H9 (cell line): ENCODE measurements around the gene POMT2. TPM values are rescaled to one million over a fixed set of nuclear protein-coding genes. Genes with fewer than 3 reads are reported as not detected.

Source experiments
- DNase-seq: peaks from one replicate; pipeline ENCODE4 v3.0.0-alpha.2; 2017
- H2AFZ ChIP-seq: one replicate; pipeline ENCODE4 v1.6.1; 2013; ENCODE audit warnings: mild to moderate bottlenecking, low read length, control low read depth, moderate library complexity
- H2AK5ac ChIP-seq: 2 replicates; pipeline ENCODE4 v1.6.1; 2013; ENCODE audit warnings: low read length, control low read depth, mixed read lengths; ENCODE audit not compliant: insufficient read length
- H2BK120ac ChIP-seq: one replicate; pipeline ENCODE4 v1.6.1; 2013; ENCODE audit warnings: low read depth, mild to moderate bottlenecking, low read length, control low read depth, inconsistent platforms; ENCODE audit not compliant: poor library complexity, severe bottlenecking
- H2BK12ac ChIP-seq: 2 replicates; pipeline ENCODE4 v1.6.1; 2013; ENCODE audit warnings: low read length, control low read depth, mixed read lengths, low read depth; ENCODE audit not compliant: insufficient read length
- H2BK15ac ChIP-seq: 2 replicates; pipeline ENCODE4 v1.6.1; 2013; ENCODE audit warnings: low read depth, low read length, control low read depth
- H2BK20ac ChIP-seq: one replicate; pipeline ENCODE4 v1.6.1; 2013; ENCODE audit warnings: low read depth, mild to moderate bottlenecking, low read length, control low read depth, inconsistent platforms; ENCODE audit not compliant: poor library complexity, severe bottlenecking
- H2BK5ac ChIP-seq: 2 replicates; pipeline ENCODE4 v1.6.1; 2013; ENCODE audit warnings: low read length, control low read depth, mixed read lengths; ENCODE audit not compliant: insufficient read length
- H3K14ac ChIP-seq: 2 replicates; pipeline ENCODE4 v1.6.1; 2013; ENCODE audit warnings: low read length, control low read depth; ENCODE audit not compliant: insufficient read depth
- H3K18ac ChIP-seq: 2 replicates; pipeline ENCODE4 v1.6.1; 2013; ENCODE audit warnings: low read depth, mild to moderate bottlenecking, mixed read lengths, low read length, control low read depth; ENCODE audit not compliant: insufficient read length
- H3K23ac ChIP-seq: 2 replicates; pipeline ENCODE4 v1.6.1; 2013; ENCODE audit warnings: low read length, control low read depth, mixed read lengths, low read depth; ENCODE audit not compliant: insufficient read length
- H3K23me2 ChIP-seq: 2 replicates; pipeline ENCODE4 v1.6.1; 2013; ENCODE audit warnings: low read depth, mild to moderate bottlenecking, mixed read lengths, low read length, control low read depth; ENCODE audit not compliant: insufficient read length, poor library complexity, severe bottlenecking
- H3K27ac ChIP-seq: 2 replicates; pipeline ENCODE4 v1.5.1; 2013; ENCODE audit warnings: low read length, control low read depth, mixed read lengths, low read depth; ENCODE audit not compliant: insufficient read length
- H3K27me3 ChIP-seq: 2 replicates; pipeline ENCODE4 v1.6.1; 2013; ENCODE audit warnings: low read length, control low read depth, inconsistent platforms; ENCODE audit not compliant: insufficient read depth
- H3K4ac ChIP-seq: 2 replicates; pipeline ENCODE4 v1.6.1; 2013; ENCODE audit warnings: low read depth, mild to moderate bottlenecking, control low read depth, inconsistent platforms, low read length, moderate library complexity
- H3K4me1 ChIP-seq: 2 replicates; pipeline ENCODE4 v1.6.1; 2013; ENCODE audit warnings: low read length, control low read depth, inconsistent platforms; ENCODE audit not compliant: insufficient read depth
- H3K4me2 ChIP-seq: 2 replicates; pipeline ENCODE4 v1.6.1; 2013; ENCODE audit warnings: low read length, control low read depth, mixed read lengths; ENCODE audit not compliant: insufficient read length, insufficient read depth
- H3K56ac ChIP-seq: 2 replicates; pipeline ENCODE4 v1.6.1; 2013; ENCODE audit warnings: low read depth, mild to moderate bottlenecking, mixed read lengths, low read length, control low read depth; ENCODE audit not compliant: insufficient read length
- H3K79me1 ChIP-seq: 2 replicates; pipeline ENCODE4 v1.6.1; 2013; ENCODE audit warnings: low read depth, mild to moderate bottlenecking, moderate library complexity, low read length, control low read depth, inconsistent platforms; ENCODE audit not compliant: insufficient read depth, poor library complexity, severe bottlenecking
- H3K79me2 ChIP-seq: 2 replicates; pipeline ENCODE4 v1.6.1; 2013; ENCODE audit warnings: low read length, control low read depth, inconsistent platforms; ENCODE audit not compliant: insufficient read depth
- H3K9ac ChIP-seq: 2 replicates; pipeline ENCODE4 v1.6.1; 2013; ENCODE audit warnings: low read length, control low read depth, mixed read lengths; ENCODE audit not compliant: insufficient read length; ENCODE audit errors: extremely low read depth
- H3K9me3 ChIP-seq: one replicate; pipeline ENCODE4 v1.6.1; 2013; ENCODE audit warnings: low read depth, low read length, inconsistent platforms; ENCODE audit not compliant: control insufficient read depth
- H3T11ph ChIP-seq: one replicate; pipeline ENCODE4 v1.6.1; 2013; ENCODE audit warnings: mild to moderate bottlenecking, low read length, control low read depth, inconsistent platforms
- H4K20me1 ChIP-seq: one replicate; pipeline ENCODE4 v1.6.1; 2013; ENCODE audit not compliant: control insufficient read depth, insufficient read length, insufficient read depth
- H4K5ac ChIP-seq: 2 replicates; pipeline ENCODE4 v1.6.1; 2013; ENCODE audit warnings: low read depth, mild to moderate bottlenecking, mixed read lengths, low read length, control low read depth; ENCODE audit not compliant: insufficient read length
- H4K8ac ChIP-seq: replicated peaks from 2 replicates; pipeline ENCODE4 v1.6.1; 2013; ENCODE audit warnings: low read length, control low read depth, mixed read lengths, low read depth; ENCODE audit not compliant: insufficient read length
- H4K91ac ChIP-seq: 2 replicates; pipeline ENCODE4 v1.6.1; 2013; ENCODE audit warnings: low read depth, mild to moderate bottlenecking, moderate library complexity, mixed read lengths, low read length, control low read depth; ENCODE audit not compliant: insufficient read length
- H3K27ac Mint-ChIP-seq, 3 experiments: 2 replicates in 2 of 3; 3 replicates in 1 of 3; pipeline ENCODE4 v1.8.0; 2020 to 2021; ENCODE audit warnings: mixed read lengths in 3 of 3, mild to moderate bottlenecking in 1 of 3, moderate library complexity in 1 of 3
- H3K27me3 Mint-ChIP-seq: 2 replicates; pipeline ENCODE4 v1.8.0; 2021; ENCODE audit warnings: low read depth, mild to moderate bottlenecking, moderate library complexity, mixed read lengths
- H3K36me3 Mint-ChIP-seq, 3 experiments: 2 replicates in 2 of 3; 3 replicates in 1 of 3; pipeline ENCODE4 v1.8.0; 2020 to 2021; ENCODE audit warnings: low read depth in 3 of 3, mixed read lengths in 3 of 3; ENCODE audit not compliant: insufficient read depth in 1 of 3
- H3K4me1 Mint-ChIP-seq, 2 experiments: 2 replicates each; pipeline ENCODE4 v1.8.0; 2020; ENCODE audit warnings: mixed read lengths in 2 of 2
- H3K4me3 Mint-ChIP-seq, 2 experiments: 2 replicates in 1 of 2; 3 replicates in 1 of 2; pipeline ENCODE4 v1.8.0; 2020 to 2021; ENCODE audit warnings: mild to moderate bottlenecking in 2 of 2, mixed read lengths in 2 of 2, moderate library complexity in 1 of 2
- H3K9me3 Mint-ChIP-seq, 2 experiments: 2 replicates in 1 of 2; 3 replicates in 1 of 2; pipeline ENCODE4 v1.8.0; 2020; ENCODE audit warnings: mild to moderate bottlenecking in 2 of 2, mixed read lengths in 2 of 2, moderate library complexity in 1 of 2
- CTCF ChIP-seq: fragments of 200-600 bp; sonication (generic); conservative IDR thresholded peaks from 3 replicates; pipeline ENCODE4 v1.8.0; 2021; ENCODE audit warnings: antibody characterized with exemption, mild to moderate bottlenecking
- WGBS: extraction: QIAGEN DNeasy Blood & Tissue Kit; methylation state at CpG from one replicate; pipeline ENCODE4 v1.1.7; 2013; ENCODE audit warnings: missing lambda C conversion rate, low lambda C conversion rate, mixed read lengths; ENCODE audit not compliant: insufficient read length; ENCODE audit errors: extremely low coverage; 5-methylcytosine and 5-hydroxymethylcytosine counted together
- total RNA-seq: library from RNA; stranded (reverse); gene quantifications from 2 replicates; pipeline ENCODE4 v1.2.1, GENCODE V29; 2021

The POMT2 gene
- total RNA-seq, 1 experiment from 2014 or later = 25.2 TPM

GRCh38 chr14:77305696-77306095 is 15.0 kb downstream of the POMT2 start:
- Mint-ChIP-seq H3K4me1 (peaks cover 12 to 14% of the 10 kb centered on the region in 2 experiments), H3K9me3 (no peaks in the 10 kb centered on the region), H3K36me3 (peaks cover 2 to 14% (median 10%) of the 10 kb centered on the region in 3 experiments; a peak in 5 of 7 replicates), H3K4me3 (no peak overlapping the region), H3K27ac (no peak overlapping the region), H3K27me3 (no peaks in the 10 kb centered on the region)
- H4K20me1 ChIP-seq = no peaks in the 10 kb centered on the region
- H2BK20ac ChIP-seq = no peak overlapping the region
- H2BK12ac ChIP-seq = no peak overlapping the region
- no peak overlapping the region for H2BK15ac ChIP-seq
- no CpG with 5 or more reads among the region's 4 CpGs for WGBS
- no peaks in the 10 kb centered on the region for H3K27me3 ChIP-seq
- H4K91ac ChIP-seq = no peak overlapping the region
- no peaks in the 10 kb centered on the region for H3K23me2 ChIP-seq
- H3K4me1 ChIP-seq = no peaks in the 10 kb centered on the region
- no peak for DNase-seq
- H3K18ac ChIP-seq = no peak overlapping the region
- H4K8ac ChIP-seq = no peak overlapping the region
- no peak overlapping the region for H3T11ph ChIP-seq
- no peak overlapping the region for H3K27ac ChIP-seq
- H2BK120ac ChIP-seq = no peak overlapping the region
- H3K4me2 ChIP-seq = no peak overlapping the region
- H3K56ac ChIP-seq = no peak overlapping the region
- no peak overlapping the region for H3K14ac ChIP-seq
- H4K5ac ChIP-seq = no peak overlapping the region
- no peaks in the 10 kb centered on the region for H3K79me1 ChIP-seq
- TF ChIP-seq CTCF = no peak
- no peak overlapping the region for H3K23ac ChIP-seq
- no peaks in the 10 kb centered on the region for H3K79me2 ChIP-seq
- no peak overlapping the region for H2BK5ac ChIP-seq
- H2AK5ac ChIP-seq = no peak overlapping the region
- H2AFZ ChIP-seq = no peak overlapping the region
- H3K9ac ChIP-seq = no peak overlapping the region
- H3K4ac ChIP-seq = no peak overlapping the region
- H3K9me3 ChIP-seq = no peaks in the 10 kb centered on the region
